NCI-H82 treated with DMSO at 0.1 percent for 48 hours (cell line): Measurements from ENCODE around the gene TTC21A.

Experiments used
- DNase-seq: peaks from one replicate; lab custom pipeline; 2025; ENCODE audit not compliant: unreplicated experiment; lab: John Stamatoyannopoulos, UW

TTC21A gene

GRCh38 chr3:39173318-39174125 lies 66.0 kb downstream of the TTC21A start:
- DNase-seq: no peak

GRCh38 chr3:39176025-39176714 lies 68.7 kb downstream of the TTC21A start:
- DNase-seq: no peak

GRCh38 chr3:39177708-39178332 lies 70.3 kb downstream of the TTC21A start:
- DNase-seq: no peak

GRCh38 chr3:39178553-39178952 lies 71.1 kb downstream of the TTC21A start:
- DNase-seq: no peak

GRCh38 chr3:39180183-39180545 lies 72.7 kb downstream of the TTC21A start:
- no peak for DNase-seq

- DNase-seq: peak; percentile 72
Measured at GRCh38 chr3:39180546-39181346, 73.3 kb downstream of the TTC21A start.

- no peak for DNase-seq
Measured at GRCh38 chr3:39181408-39182335, 74.2 kb downstream of the TTC21A start.

GRCh38 chr3:39183211-39184080 lies 76.0 kb downstream of the TTC21A start:
- peak; percentile 28 for DNase-seq

GRCh38 chr3:39184081-39184967 lies 76.8 kb downstream of the TTC21A start:
- no peak for DNase-seq

GRCh38 chr3:39184968-39185285 lies 77.4 kb downstream of the TTC21A start:
- DNase-seq: no peak

- no peak for DNase-seq
Measured at GRCh38 chr3:39185326-39185958, 78.0 kb downstream of the TTC21A start.

- DNase-seq: no peak
Measured at GRCh38 chr3:39185959-39186691, 78.6 kb downstream of the TTC21A start.

GRCh38 chr3:39186692-39187151 lies 79.2 kb downstream of the TTC21A start:
- DNase-seq: no peak

- no peak for DNase-seq
Measured at GRCh38 chr3:39187372-39188155, 80.1 kb downstream of the TTC21A start.
